DND-41 (cell line): Measurements from ENCODE around the gene IL1R2.

Experiments used
- EZH2 ChIP-seq: IDR thresholded peaks from 3 replicates; pipeline ENCODE4 v1.6.1; 2012; ENCODE audit warnings: borderline replicate concordance, low read depth, mild to moderate bottlenecking, moderate library complexity, low read length, inconsistent platforms; ENCODE audit not compliant: severe bottlenecking
- TF ChIP-seq, protein P1 (sequence below): IDR thresholded peaks from 2 replicates; pipeline ENCODE4 v1.5.1; 2012; ENCODE audit warnings: borderline replicate concordance, low read length, moderate library complexity, mild to moderate bottlenecking; ENCODE audit not compliant: poor library complexity, severe bottlenecking; ENCODE audit errors: extremely low read depth

DNA sequence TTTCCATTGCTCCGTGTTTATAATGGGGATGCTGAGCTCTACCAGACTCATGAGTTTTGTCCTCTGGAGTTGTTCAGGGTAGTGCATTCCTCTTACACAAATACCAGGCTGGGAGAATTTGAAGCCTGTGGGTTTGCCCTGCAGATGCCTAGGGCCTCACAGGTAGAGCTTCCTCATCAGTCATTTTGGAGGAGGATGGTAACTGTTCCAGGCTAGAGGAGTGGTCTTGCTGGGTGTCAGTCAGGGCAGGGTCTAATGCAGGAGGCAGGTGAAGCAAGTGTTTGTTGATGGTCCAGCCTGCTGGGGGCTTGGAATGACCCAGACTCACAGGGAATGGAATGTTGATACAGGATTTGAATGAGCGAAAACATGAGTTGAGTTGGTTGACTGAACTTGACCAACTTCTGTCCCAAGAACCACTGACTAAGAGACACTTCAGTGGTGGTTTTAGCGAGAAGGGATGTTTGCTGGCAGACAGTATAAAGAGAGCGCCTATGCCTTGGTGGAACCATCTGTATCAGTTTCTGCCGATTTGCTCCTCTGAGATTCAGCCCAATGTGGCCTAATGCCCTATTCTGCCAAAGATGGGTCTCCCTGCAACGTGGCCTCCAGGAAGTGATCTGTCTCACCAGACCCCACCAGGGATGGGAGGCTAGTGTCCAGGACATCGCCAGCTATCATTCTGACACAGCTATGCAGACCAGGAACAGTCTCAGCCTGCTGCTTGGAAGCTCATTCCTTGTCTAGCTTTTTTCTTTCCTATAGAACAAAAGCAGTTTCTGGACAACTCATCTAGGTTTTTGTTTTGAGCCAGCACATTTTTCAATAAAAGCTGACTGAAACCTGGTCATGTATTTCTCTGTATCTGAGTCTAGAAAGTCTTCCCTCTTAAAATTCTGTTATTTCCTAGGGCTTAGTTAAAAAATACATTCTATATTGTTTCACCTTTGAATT is 9.3 kb downstream of the IL1R2 start:
- TF ChIP-seq, protein P1, sequence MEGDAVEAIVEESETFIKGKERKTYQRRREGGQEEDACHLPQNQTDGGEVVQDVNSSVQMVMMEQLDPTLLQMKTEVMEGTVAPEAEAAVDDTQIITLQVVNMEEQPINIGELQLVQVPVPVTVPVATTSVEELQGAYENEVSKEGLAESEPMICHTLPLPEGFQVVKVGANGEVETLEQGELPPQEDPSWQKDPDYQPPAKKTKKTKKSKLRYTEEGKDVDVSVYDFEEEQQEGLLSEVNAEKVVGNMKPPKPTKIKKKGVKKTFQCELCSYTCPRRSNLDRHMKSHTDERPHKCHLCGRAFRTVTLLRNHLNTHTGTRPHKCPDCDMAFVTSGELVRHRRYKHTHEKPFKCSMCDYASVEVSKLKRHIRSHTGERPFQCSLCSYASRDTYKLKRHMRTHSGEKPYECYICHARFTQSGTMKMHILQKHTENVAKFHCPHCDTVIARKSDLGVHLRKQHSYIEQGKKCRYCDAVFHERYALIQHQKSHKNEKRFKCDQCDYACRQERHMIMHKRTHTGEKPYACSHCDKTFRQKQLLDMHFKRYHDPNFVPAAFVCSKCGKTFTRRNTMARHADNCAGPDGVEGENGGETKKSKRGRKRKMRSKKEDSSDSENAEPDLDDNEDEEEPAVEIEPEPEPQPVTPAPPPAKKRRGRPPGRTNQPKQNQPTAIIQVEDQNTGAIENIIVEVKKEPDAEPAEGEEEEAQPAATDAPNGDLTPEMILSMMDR: no peak
- TF ChIP-seq EZH2: no peak
